Endothelial cell of umbilical vein (primary cell): ENCODE results near the gene CEP152. TPM values are rescaled to one million over a fixed set of nuclear protein-coding genes. Genes with fewer than 3 reads are reported as not detected.

Experiments used
- BruUV-seq: library from RNA; stranded (reverse); fragments of 400-500 nt; replicated peaks from 2 replicates; lab custom pipeline; 2021; lab: Mats Ljungman, UMichigan
- CTCF ChIA-PET: fragments of 300-600, 350-600 bp; sonication (Branson Sonifier 250); formaldehyde crosslinking; loops from one replicate; lab custom pipeline; 2021; ENCODE audit warnings: antibody characterized with exemption, inconsistent platforms; lab: Charles Lee
- POLR2A ChIA-PET: fragments of 300-600, 350-600 bp; sonication (Branson Sonifier 250); formaldehyde crosslinking; loops from one replicate; lab custom pipeline; 2021; ENCODE audit warnings: antibody characterized with exemption, inconsistent platforms; lab: Charles Lee
- DNase-seq: peaks from one replicate; pipeline ENCODE4 v3.0.0-alpha.2; 2011; ENCODE audit warnings: low read depth, low spot score
- FAIRE-seq: peaks from 2 replicates; lab custom pipeline; 2011; peaks lifted over from hg19 to GRCh38; lab: Jason Lieb, UNC
- H2AFZ ChIP-seq: 2 replicates; pipeline ENCODE4 v1.6.0; 2012; ENCODE audit warnings: low read depth, low read length, control low read depth, inconsistent platforms
- H3K27ac ChIP-seq: 2 replicates; pipeline ENCODE4 v1.5.1; 2011; ENCODE audit warnings: low read depth, mild to moderate bottlenecking, control low read depth, low read length, moderate library complexity; ENCODE audit not compliant: insufficient read depth
- H3K27me3 ChIP-seq, 2 experiments: 2 replicates each; pipeline versions ENCODE4 v1.6.0 to v1.6.1; 2011; ENCODE audit warnings: low read length in 2 of 2, mixed read lengths in 1 of 2; ENCODE audit not compliant: control insufficient read depth in 2 of 2, insufficient read depth in 2 of 2
- H3K36me3 ChIP-seq, 2 experiments: 2 replicates in 1 of 2; 3 replicates in 1 of 2; pipeline ENCODE4 v1.5.1; 2011; ENCODE audit warnings: low read length in 2 of 2, mild to moderate bottlenecking in 1 of 2, moderate library complexity in 1 of 2; ENCODE audit not compliant: control insufficient read depth in 2 of 2, insufficient read depth in 2 of 2; ENCODE audit errors: extremely low read depth in 1 of 2
- H3K4me1 ChIP-seq: 3 replicates; pipeline ENCODE4 v1.5.1; 2011; ENCODE audit warnings: mild to moderate bottlenecking, low read length; ENCODE audit not compliant: control insufficient read depth, insufficient read depth; ENCODE audit errors: extremely low read depth
- H3K4me2 ChIP-seq: 2 replicates; pipeline ENCODE4 v1.6.1; 2011; ENCODE audit warnings: low read length, control low read depth, mixed read lengths; ENCODE audit not compliant: insufficient read depth
- H3K4me3 ChIP-seq, 3 experiments: fragments of 200-600 bp in 1 of 3; sonication (generic), shearing (Covaris generic) in 1 of 3; replicated peaks in 1 of 3; 2 replicates each; pipeline ENCODE4 v1.5.1; 2011 to 2016; ENCODE audit warnings: control low read depth in 3 of 3, low read length in 3 of 3, mild to moderate bottlenecking in 2 of 3, inconsistent platforms in 1 of 3, low read depth in 1 of 3, moderate library complexity in 1 of 3; ENCODE audit not compliant: insufficient read depth in 1 of 3
- H3K79me2 ChIP-seq: 2 replicates; pipeline ENCODE4 v1.6.0; 2012; ENCODE audit warnings: low read length, inconsistent platforms; ENCODE audit not compliant: control insufficient read depth, insufficient read depth
- H3K9ac ChIP-seq: replicated peaks from 2 replicates; pipeline ENCODE3; 2011; ENCODE audit warnings: low read length, control low read depth; ENCODE audit not compliant: insufficient read depth; ENCODE audit errors: extremely low read depth
- H3K9me1 ChIP-seq: replicated peaks from 3 replicates; pipeline ENCODE4 v1.6.0; 2011; ENCODE audit warnings: mild to moderate bottlenecking, low read length; ENCODE audit not compliant: control insufficient read depth, insufficient read depth; ENCODE audit errors: extremely low read depth
- H3K9me3 ChIP-seq: replicated peaks from 2 replicates; pipeline ENCODE4 v1.5.1; 2012; ENCODE audit warnings: low read length, inconsistent platforms; ENCODE audit not compliant: control insufficient read depth, insufficient read depth
- H4K20me1 ChIP-seq: replicated peaks from 2 replicates; pipeline ENCODE3; 2011; ENCODE audit warnings: mild to moderate bottlenecking, low read length; ENCODE audit not compliant: control insufficient read depth, insufficient read depth; ENCODE audit errors: extremely low read depth
- EZH2 ChIP-seq: IDR thresholded peaks from 2 replicates; pipeline ENCODE4 v1.6.1; 2012; ENCODE audit warnings: borderline replicate concordance, low read depth, mild to moderate bottlenecking, moderate library complexity, low read length, inconsistent platforms; ENCODE audit not compliant: severe bottlenecking
- FOS ChIP-seq: IDR thresholded peaks from 2 replicates; pipeline ENCODE4 v1.6.1; 2011; ENCODE audit warnings: mild to moderate bottlenecking, low read length, moderate library complexity, borderline replicate concordance; ENCODE audit not compliant: insufficient read depth
- GATA2 ChIP-seq: IDR thresholded peaks from 2 replicates; pipeline ENCODE4 v1.7.0; 2011; ENCODE audit warnings: low read depth, mild to moderate bottlenecking, moderate library complexity, mixed read lengths, low read length; ENCODE audit not compliant: insufficient read length, insufficient read depth
- JUN ChIP-seq: IDR thresholded peaks from 2 replicates; pipeline ENCODE4 v1.6.1; 2011; ENCODE audit warnings: borderline replicate concordance, low read depth; ENCODE audit not compliant: insufficient read length, insufficient read depth
- MYC ChIP-seq: IDR thresholded peaks from one replicate; pipeline ENCODE4 v1.6.1; 2011; ENCODE audit warnings: mild to moderate bottlenecking, low read depth, low read length
- POLR2A ChIP-seq: IDR thresholded peaks from 2 replicates; pipeline ENCODE4 v1.6.1; 2012; ENCODE audit warnings: low read depth, mild to moderate bottlenecking, control low read depth, low read length
- POLR2AphosphoS5 ChIP-seq: IDR thresholded peaks from 2 replicates; pipeline ENCODE4 v1.6.1; 2012; ENCODE audit warnings: low read depth, mild to moderate bottlenecking, control low read depth, low read length, moderate library complexity; ENCODE audit not compliant: insufficient read depth
- dilution Hi-C: fragments of 300-500 bp; cut with MboI; formaldehyde crosslinking; loops from one replicate; pipeline ENCODE4 v1.15.0; 2019; ENCODE audit warnings: low sequenced_read_pairs; ENCODE audit not compliant: extremely low pct_ligation_motif_present
- intact Hi-C: fragments of 100-400 bp; cut with micrococcal nuclease; formaldehyde crosslinking; loops from one replicate; pipeline ENCODE4 v1.10.0; 2022
- polyA plus RNA-seq, 4 experiments: library from polyadenylated mRNA; depleted of rRNA in 3 of 4; stranded (reverse) in 3 of 4; unstranded in 1 of 4; fragments of >200 nt; gene quantifications; 2 replicates each; pipeline versions ENCODE4 v1.2.1 to v1.2.3, GENCODE V29; 2011 to 2012; ENCODE audit warnings: missing spikeins in 1 of 4
- total RNA-seq: library from RNA; stranded (reverse); gene quantifications from 2 replicates; pipeline ENCODE4 v1.2.3, GENCODE V29; 2021
- TF ChIP-seq, protein P1 (sequence below): IDR thresholded peaks from 2 replicates; pipeline ENCODE4 v1.6.1; 2011; ENCODE audit not compliant: insufficient read depth, insufficient read length
- TF ChIP-seq, protein P2 (sequence below), 2 donors: IDR thresholded peaks; 1 replicate in 1 of 2; 2 replicates in 1 of 2; pipeline ENCODE4 v1.5.1; 2011; ENCODE audit warnings: low read length in 2 of 2, mild to moderate bottlenecking in 2 of 2, moderate library complexity in 2 of 2, control low read depth in 1 of 2, inconsistent platforms in 1 of 2, low read depth in 1 of 2; ENCODE audit not compliant: insufficient read depth in 1 of 2; ENCODE audit errors: extremely low read depth in 1 of 2

CEP152 gene
- total and polyA plus RNA-seq, 2 donors (not counting 3 experiments of a cell fraction or from before 2014, with no cell fraction given): 3.0 to 15.7 TPM

DNA sequence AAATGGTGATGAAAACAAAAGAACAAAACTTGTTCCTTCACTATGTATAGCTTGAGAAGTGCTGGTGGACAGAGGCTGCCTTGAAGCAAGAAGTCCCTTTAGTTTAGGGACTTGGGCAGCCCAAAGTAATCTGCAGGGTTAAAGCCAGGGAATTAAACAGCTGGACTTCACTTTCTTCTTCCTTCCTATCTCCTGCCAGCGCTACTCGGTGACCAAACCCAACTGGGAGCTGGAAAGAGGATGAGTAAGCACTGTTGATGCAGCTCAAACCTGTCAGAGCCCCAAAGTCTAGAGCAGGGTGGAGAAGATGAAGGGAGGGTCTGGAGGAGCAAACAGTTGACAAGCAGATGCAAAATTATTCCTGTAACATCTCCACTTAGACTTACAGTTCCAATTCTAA lies 92.2 kb downstream of the CEP152 start:
- Histone ChIP-seq H3K9ac (no peak overlapping the region), H3K27me3 (no peaks in the 10 kb centered on the region), H3K4me1 (peaks cover 18% of the 10 kb centered on the region), H4K20me1 (no peaks in the 10 kb centered on the region), H3K4me3 (no peak overlapping the region), H3K27ac (no peak overlapping the region), H3K4me2 (no peak overlapping the region), H3K9me1 (no peaks in the 10 kb centered on the region), H2AFZ (no peak overlapping the region), H3K36me3 (no peaks in the 10 kb centered on the region), H3K9me3 (no peaks in the 10 kb centered on the region), H3K79me2 (no peaks in the 10 kb centered on the region)
- ChIA-PET POLR2A (no interaction called here), CTCF (interaction anchor here (0.8 to 1.5 kb wide), 6 partner anchors 11 to 143 kb away, joined by 3 to 13 read pairs (median 3); partner anchors contain the start of gene CEP152)
- TF ChIP-seq, protein P1, sequence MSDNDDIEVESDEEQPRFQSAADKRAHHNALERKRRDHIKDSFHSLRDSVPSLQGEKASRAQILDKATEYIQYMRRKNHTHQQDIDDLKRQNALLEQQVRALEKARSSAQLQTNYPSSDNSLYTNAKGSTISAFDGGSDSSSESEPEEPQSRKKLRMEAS: no peak
- TF ChIP-seq, protein P2, sequence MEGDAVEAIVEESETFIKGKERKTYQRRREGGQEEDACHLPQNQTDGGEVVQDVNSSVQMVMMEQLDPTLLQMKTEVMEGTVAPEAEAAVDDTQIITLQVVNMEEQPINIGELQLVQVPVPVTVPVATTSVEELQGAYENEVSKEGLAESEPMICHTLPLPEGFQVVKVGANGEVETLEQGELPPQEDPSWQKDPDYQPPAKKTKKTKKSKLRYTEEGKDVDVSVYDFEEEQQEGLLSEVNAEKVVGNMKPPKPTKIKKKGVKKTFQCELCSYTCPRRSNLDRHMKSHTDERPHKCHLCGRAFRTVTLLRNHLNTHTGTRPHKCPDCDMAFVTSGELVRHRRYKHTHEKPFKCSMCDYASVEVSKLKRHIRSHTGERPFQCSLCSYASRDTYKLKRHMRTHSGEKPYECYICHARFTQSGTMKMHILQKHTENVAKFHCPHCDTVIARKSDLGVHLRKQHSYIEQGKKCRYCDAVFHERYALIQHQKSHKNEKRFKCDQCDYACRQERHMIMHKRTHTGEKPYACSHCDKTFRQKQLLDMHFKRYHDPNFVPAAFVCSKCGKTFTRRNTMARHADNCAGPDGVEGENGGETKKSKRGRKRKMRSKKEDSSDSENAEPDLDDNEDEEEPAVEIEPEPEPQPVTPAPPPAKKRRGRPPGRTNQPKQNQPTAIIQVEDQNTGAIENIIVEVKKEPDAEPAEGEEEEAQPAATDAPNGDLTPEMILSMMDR (IDR thresholded peaks at IDR 0.05; ENCODE audit: extremely low read depth in 1 of 2, insufficient read depth in 1 of 2, low read depth in 1 of 2, low read length in 2 of 2): no peak
- no peak for TF ChIP-seq JUN
- no peak for TF ChIP-seq POLR2AphosphoS5
- TF ChIP-seq FOS: no peak
- TF ChIP-seq POLR2A: no peak
- TF ChIP-seq MYC: no peak
- no peak for TF ChIP-seq EZH2
- no peak for TF ChIP-seq GATA2
- intact Hi-C loops: loop anchor here (2.0 kb wide), 1 partner anchor 82 kb away; no protein-coding TSS in a partner anchor
- no peak for FAIRE-seq
- dilution Hi-C loops: no loop called here
- no TSS peak for BruUV-seq
- no peak for DNase-seq
